Adrenal gland (tissue), 12 donors: ENCODE measurements around the gene ARHGEF7. TPM values are rescaled to one million over a fixed set of nuclear protein-coding genes. Genes with fewer than 3 reads are reported as not detected.

Source experiments
- DNase-seq, 7 donors: peaks; one replicate each; pipeline ENCODE4 v3.0.0-alpha.2; 2019 to 2020
- H3K27ac ChIP-seq, 5 donors: fragments of 200-600 bp; sonication (generic) in 4 of 5; 1 replicate in 3 of 5; 2 replicates in 2 of 5; pipeline versions ENCODE4 v1.5.1 to v1.8.0; 2016 to 2020; ENCODE audit warnings: mild to moderate bottlenecking in 1 of 5
- H3K27me3 ChIP-seq: fragments of 200-600 bp; 2 replicates; pipeline ENCODE4 v1.8.0; 2021
- H3K36me3 ChIP-seq, 2 donors: fragments of 200-600 bp; replicated peaks in 1 of 2; 1 replicate in 1 of 2; 2 replicates in 1 of 2; pipeline versions ENCODE4 v1.5.1 to v1.8.0; 2018 to 2022
- H3K4me1 ChIP-seq, 2 donors: fragments of 200-600 bp; replicated peaks in 1 of 2; 1 replicate in 1 of 2; 2 replicates in 1 of 2; pipeline versions ENCODE4 v1.5.1 to v1.8.0; 2018 to 2021
- H3K4me3 ChIP-seq, 4 donors: fragments of 200-600 bp; sonication (generic) in 3 of 4; one replicate each; pipeline ENCODE4 v1.5.1; 2016 to 2018
- H3K9me3 ChIP-seq, 3 donors: fragments of 200-600 bp; sonication (generic) in 1 of 3; replicated peaks in 1 of 3; 1 replicate in 2 of 3; 2 replicates in 1 of 3; pipeline versions ENCODE4 v1.5.1 to v1.8.0; 2016 to 2021
- POLR2A ChIP-seq, 2 donors: fragments of 450-650 bp; IDR thresholded peaks; one replicate each; pipeline ENCODE4 v1.6.1; 2017; ENCODE audit warnings: antibody characterized with exemption in 2 of 2, mild to moderate bottlenecking in 2 of 2, moderate library complexity in 1 of 2
- WGBS, 4 donors: extraction: QIAGEN DNeasy Blood & Tissue Kit in 2 of 4; methylation state at CpG; one replicate each; pipeline versions ENCODE4 v1.1.5 to v1.1.7; 2013 to 2017; 5-methylcytosine and 5-hydroxymethylcytosine counted together
- intact Hi-C, 2 donors: fragments of 100-400 bp; cut with DNase I; formaldehyde crosslinking; loops; one replicate each; pipeline versions ENCODE4 v1.14.1 to v1.15.0; 2022 to 2023
- polyA plus RNA-seq, 3 donors: library from polyadenylated mRNA; stranded (reverse); fragments of 200-250 nt in 2 of 3; fragments of 350-450 nt in 1 of 3; fragmentation: Illumina TruSeq in 1 of 3; extraction: RNeasy Lipid Tissue Mini Kit (QIAGEN cat#74804) in 1 of 3; gene quantifications; one replicate each; pipeline ENCODE4 v1.2.3, GENCODE V29; 2013 to 2014
- total RNA-seq, 9 donors: library from RNA; depleted of rRNA in 4 of 9; stranded (reverse); fragments of >200 nt in 4 of 9; fragments of 120-200 nt in 1 of 9; fragmentation: NEBNext Ultra II Directional in 1 of 9; extraction: Animal tissue kit (Norgen Biotek cat#: 25700) in 1 of 9; gene quantifications; one replicate each; pipeline versions ENCODE4 v1.1.0 to v1.2.4, GENCODE V29; 2013 to 2023
- TF ChIP-seq, protein P1 (sequence below), 6 experiments: fragments of 450-650 bp in 4 of 6; fragments of 200-600 bp in 2 of 6; sonication (generic) in 1 of 6; IDR thresholded peaks; 1 replicate in 5 of 6; 2 replicates in 1 of 6; pipeline versions ENCODE4 v1.5.1 to v1.8.0; 2016 to 2021; ENCODE audit warnings: antibody characterized with exemption in 6 of 6, mild to moderate bottlenecking in 2 of 6, moderate library complexity in 1 of 6
- donor health status: healthy with polysubstance abuse.
- donor health status: Bipolar disorder and iron deficiency.
- donor health status: DM: yes; HTN: yes; CAD: no.
- donor health status: DM: no; HTN: no; CAD: no.
- donor health status: DM: no; HTN: no; CAD: no.
- donor health status: DM: yes; HTN: yes; CAD: no.

Gene ARHGEF7
- total and polyA plus RNA-seq, 12 donors: 25.3 to 69.3 (median 53.2) TPM

DNA sequence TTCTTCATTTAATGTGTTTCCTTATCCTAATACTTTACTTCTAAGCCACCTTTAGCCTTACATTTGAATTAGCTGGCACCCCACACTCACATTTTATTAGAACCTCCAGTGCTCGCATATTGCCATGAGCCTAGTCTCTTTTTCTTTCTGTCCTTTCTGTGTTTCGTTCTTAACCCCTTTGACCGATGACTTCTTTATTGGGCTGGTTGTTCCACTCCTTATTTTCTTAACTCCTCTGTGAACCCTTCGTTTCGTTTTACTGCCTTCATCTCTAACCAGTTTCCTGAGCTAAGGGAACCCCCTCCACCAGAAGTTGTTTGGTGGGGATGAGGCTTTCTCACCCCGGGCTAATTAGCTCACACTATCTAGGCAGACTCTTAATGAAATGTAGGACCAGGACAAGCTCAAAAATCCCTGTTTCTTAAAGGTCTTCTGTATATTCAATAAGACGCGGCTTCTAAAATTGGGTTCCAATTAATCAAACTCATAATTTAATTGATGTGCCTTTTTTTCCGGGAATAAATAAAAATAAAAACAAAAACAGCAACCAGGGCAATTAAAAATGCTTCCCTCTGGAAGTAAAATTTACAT is 19.1 kb upstream of the ARHGEF7 start:
- peaks cover 22% of the 10 kb centered on the region for H3K27me3 ChIP-seq
- 41 to 45% (median 43%) methylated on average over 9 of the region's 9 CpGs for WGBS, 4 donors

GRCh38 chr13:111099290-111099689 is 15.8 kb upstream of the ARHGEF7 start:
- TF ChIP-seq, protein P1, sequence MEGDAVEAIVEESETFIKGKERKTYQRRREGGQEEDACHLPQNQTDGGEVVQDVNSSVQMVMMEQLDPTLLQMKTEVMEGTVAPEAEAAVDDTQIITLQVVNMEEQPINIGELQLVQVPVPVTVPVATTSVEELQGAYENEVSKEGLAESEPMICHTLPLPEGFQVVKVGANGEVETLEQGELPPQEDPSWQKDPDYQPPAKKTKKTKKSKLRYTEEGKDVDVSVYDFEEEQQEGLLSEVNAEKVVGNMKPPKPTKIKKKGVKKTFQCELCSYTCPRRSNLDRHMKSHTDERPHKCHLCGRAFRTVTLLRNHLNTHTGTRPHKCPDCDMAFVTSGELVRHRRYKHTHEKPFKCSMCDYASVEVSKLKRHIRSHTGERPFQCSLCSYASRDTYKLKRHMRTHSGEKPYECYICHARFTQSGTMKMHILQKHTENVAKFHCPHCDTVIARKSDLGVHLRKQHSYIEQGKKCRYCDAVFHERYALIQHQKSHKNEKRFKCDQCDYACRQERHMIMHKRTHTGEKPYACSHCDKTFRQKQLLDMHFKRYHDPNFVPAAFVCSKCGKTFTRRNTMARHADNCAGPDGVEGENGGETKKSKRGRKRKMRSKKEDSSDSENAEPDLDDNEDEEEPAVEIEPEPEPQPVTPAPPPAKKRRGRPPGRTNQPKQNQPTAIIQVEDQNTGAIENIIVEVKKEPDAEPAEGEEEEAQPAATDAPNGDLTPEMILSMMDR (IDR thresholded peaks at IDR 0.05): no peak
- no peak for TF ChIP-seq POLR2A (IDR thresholded peaks at IDR 0.05)
- Histone ChIP-seq H3K4me3 (no peak overlapping the region), H3K27me3 (peaks cover 9% of the 10 kb centered on the region), H3K4me1 (no peaks in the 10 kb centered on the region), H3K36me3 (no peaks in the 10 kb centered on the region), H3K27ac (no peak overlapping the region), H3K9me3 (no peaks in the 10 kb centered on the region)
- 35 to 56% (median 49%) methylated on average over 1 of the region's 1 CpG for WGBS, 4 donors
- DNase-seq: no peak
- intact Hi-C loops: no loop called here

More for the DNA sequence above, 19.1 kb upstream of the ARHGEF7 start:
- H3K36me3 ChIP-seq: no peaks in the 10 kb centered on the region
- H3K27ac ChIP-seq: no peak overlapping the region
- intact Hi-C loops: no loop called here
- no peaks in the 10 kb centered on the region for H3K4me1 ChIP-seq
- H3K9me3 ChIP-seq: no peaks in the 10 kb centered on the region
- no peak for DNase-seq
- H3K4me3 ChIP-seq: no peak overlapping the region
- TF ChIP-seq, protein P1 (IDR thresholded peaks at IDR 0.05): no peak
- no peak for TF ChIP-seq POLR2A (IDR thresholded peaks at IDR 0.05)

DNA sequence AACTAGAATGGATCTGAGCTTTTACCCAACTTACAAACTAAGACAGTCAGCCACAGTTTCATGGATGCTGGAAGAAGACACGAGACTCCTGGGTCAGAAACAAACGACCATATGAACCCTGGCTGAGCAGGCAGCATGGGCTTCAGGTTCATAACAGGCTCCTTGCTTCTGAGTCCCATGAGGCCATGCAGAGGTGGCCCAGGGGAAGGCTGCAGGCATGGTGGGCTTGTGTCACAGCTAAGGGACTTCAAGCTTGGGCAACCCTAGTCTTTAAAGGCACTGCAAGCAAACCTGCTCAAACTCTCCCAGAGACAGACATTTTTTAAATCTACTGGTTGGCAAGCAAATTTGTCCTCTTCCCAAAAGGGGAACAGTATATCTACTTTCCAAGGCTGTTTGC is 5.1 kb upstream of the ARHGEF7 start:
- Histone ChIP-seq H3K27ac (no peak overlapping the region), H3K36me3 (no peaks in the 10 kb centered on the region), H3K4me3 (no peak overlapping the region), H3K27me3 (no peaks in the 10 kb centered on the region), H3K4me1 (peaks cover 0 to 8% of the 10 kb centered on the region in 2 donors), H3K9me3 (no peaks in the 10 kb centered on the region)
- DNase-seq: no peak
- 60 to 83% (median 69%) methylated on average over 2 of the region's 2 CpGs for WGBS, 4 donors
- intact Hi-C loops: no loop called here
- TF ChIP-seq, protein P1 (IDR thresholded peaks at IDR 0.05): no peak
- TF ChIP-seq POLR2A (IDR thresholded peaks at IDR 0.05): no peak

DNA sequence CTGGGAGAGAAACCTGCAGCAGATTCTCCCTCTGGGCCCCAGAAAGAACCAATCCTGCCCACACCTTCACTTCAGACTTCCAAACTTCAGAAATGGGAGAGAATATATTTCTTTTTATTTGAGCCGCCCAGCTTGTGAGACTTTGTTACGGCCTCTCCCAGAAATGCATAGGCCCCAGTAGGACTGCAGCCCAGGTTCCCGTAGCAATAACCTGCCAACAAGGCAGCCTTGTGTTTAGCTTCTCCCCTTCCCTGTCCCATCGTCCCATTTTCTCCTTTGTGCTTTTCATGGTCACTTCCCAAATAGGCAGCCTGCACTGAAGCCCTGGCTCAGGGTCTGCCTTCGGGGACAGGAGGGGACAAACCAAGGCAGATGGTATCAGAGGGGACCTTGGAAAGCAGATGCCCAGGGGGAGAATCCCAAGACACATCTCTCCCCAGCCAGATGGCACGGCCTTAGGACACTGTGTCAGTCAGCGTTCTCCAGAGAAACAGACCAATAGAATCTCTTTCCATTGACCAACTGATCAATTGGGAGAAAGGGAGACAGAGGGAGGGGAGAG is 3.7 kb upstream of the ARHGEF7 start:
- intact Hi-C loops: no loop called here
- Histone ChIP-seq H3K4me1 (peaks cover 0 to 10% of the 10 kb centered on the region in 2 donors), H3K36me3 (no peaks in the 10 kb centered on the region), H3K4me3 (no peak overlapping the region), H3K9me3 (no peaks in the 10 kb centered on the region), H3K27me3 (no peaks in the 10 kb centered on the region), H3K27ac (no peak overlapping the region)
- TF ChIP-seq, protein P1 (IDR thresholded peaks at IDR 0.05): no peak
- no peak for TF ChIP-seq POLR2A (IDR thresholded peaks at IDR 0.05)
- 86 to 91% (median 87%) methylated on average over 5 to 7 of the region's 7 CpGs for WGBS, 4 donors
- no peak for DNase-seq
